Hepatocyte (in vitro differentiated cells): ENCODE results near the gene AMFR. TPM values are rescaled to one million over a fixed set of nuclear protein-coding genes. Genes with fewer than 3 reads are reported as not detected.

Experiments
- DNase-seq: peaks from one replicate; pipeline ENCODE4 v3.0.0-alpha.2; 2016; ENCODE audit warnings: low spot score
- H2AFZ ChIP-seq: fragments of 200-600 bp; sonication (generic); 2 replicates; pipeline ENCODE4 v1.6.0; 2016; ENCODE audit warnings: antibody characterized with exemption, mild to moderate bottlenecking
- H3K27ac ChIP-seq: fragments of 200-600 bp; sonication (generic); 2 replicates; pipeline ENCODE4 v1.5.1; 2016; ENCODE audit warnings: mild to moderate bottlenecking
- H3K27me3 ChIP-seq: fragments of 200-600 bp; sonication (generic); 2 replicates; pipeline ENCODE4 v1.6.1; 2016
- H3K36me3 ChIP-seq: fragments of 200-600 bp; sonication (generic); replicated peaks from 2 replicates; pipeline ENCODE4 v1.5.1; 2016; ENCODE audit warnings: low read depth; ENCODE audit not compliant: insufficient read depth
- H3K4me1 ChIP-seq: fragments of 200-600 bp; sonication (generic); 2 replicates; pipeline ENCODE4 v1.5.1; 2016; ENCODE audit warnings: mild to moderate bottlenecking, moderate library complexity; ENCODE audit not compliant: insufficient read depth
- H3K4me2 ChIP-seq: fragments of 200-600 bp; sonication (generic); 2 replicates; pipeline ENCODE4 v1.6.0; 2016
- H3K4me3 ChIP-seq: fragments of 200-600 bp; sonication (generic); 2 replicates; pipeline ENCODE4 v1.5.1; 2016; ENCODE audit warnings: mild to moderate bottlenecking
- H3K79me2 ChIP-seq: fragments of 200-600 bp; sonication (generic); 2 replicates; pipeline ENCODE4 v1.6.0; 2017; ENCODE audit warnings: mild to moderate bottlenecking
- H3K9me2 ChIP-seq: fragments of 200-600 bp; sonication (generic); replicated peaks from 2 replicates; pipeline ENCODE4 v1.6.0; 2017; ENCODE audit warnings: mild to moderate bottlenecking; ENCODE audit not compliant: insufficient read depth
- H3K9me3 ChIP-seq: fragments of 200-600 bp; sonication (generic); 2 replicates; pipeline ENCODE4 v1.5.1; 2016; ENCODE audit warnings: low read depth, mild to moderate bottlenecking
- H4K20me1 ChIP-seq: fragments of 200-600 bp; sonication (generic); 2 replicates; pipeline ENCODE4 v1.6.0; 2016; ENCODE audit warnings: mild to moderate bottlenecking; ENCODE audit not compliant: insufficient read depth, poor library complexity, severe bottlenecking
- CTCF ChIP-seq: fragments of 200-600 bp; sonication (generic); IDR thresholded peaks from 2 replicates; pipeline ENCODE4 v1.5.1; 2016; ENCODE audit warnings: antibody characterized with exemption, mild to moderate bottlenecking; ENCODE audit not compliant: poor library complexity
- EZH2 ChIP-seq: fragments of 200-600 bp; sonication (generic); IDR thresholded peaks from 2 replicates; pipeline ENCODE4 v1.6.1; 2016; ENCODE audit warnings: antibody characterized with exemption, mild to moderate bottlenecking, borderline replicate concordance
- EZH2phosphoT487 ChIP-seq: fragments of 200-600 bp; sonication (generic); IDR thresholded peaks from one replicate; pipeline ENCODE4 v1.6.1; 2018; ENCODE audit warnings: antibody characterized with exemption, mild to moderate bottlenecking, low read depth, moderate library complexity; ENCODE audit not compliant: unreplicated experiment, severe bottlenecking
- WGBS: methylation state at CpG from one replicate; pipeline ENCODE4 v1.1.6; 2016; ENCODE audit warnings: low lambda C conversion rate; ENCODE audit errors: missing lambda C conversion rate; 5-methylcytosine and 5-hydroxymethylcytosine counted together
- polyA plus RNA-seq: library from polyadenylated mRNA; unstranded; fragments of >200 nt; fragmentation: Nextera tagmentation; extraction: Ambion mirVana; gene quantifications from 2 replicates; pipeline ENCODE4 v1.2.1, GENCODE V29; 2016
- total RNA-seq: library from RNA; depleted of rRNA; stranded (reverse); fragments of >200 nt; gene quantifications from 2 replicates; pipeline ENCODE4 v1.2.3, GENCODE V29; 2014

Gene AMFR
- total and polyA plus RNA-seq, 2 experiments from 2014 or later, result 67.2 to 135 TPM

GRCh38 chr16:56328276-56329022 is 96.9 kb downstream of the AMFR start:
- H3K27ac ChIP-seq, result no peak overlapping the region
- no peak overlapping the region for H3K4me2 ChIP-seq
- no peak for TF ChIP-seq CTCF
- TF ChIP-seq EZH2, result no peak
- TF ChIP-seq EZH2phosphoT487, result no peak
- 95% methylated on average over 22 of the region's 22 CpGs for WGBS
- H3K27me3 ChIP-seq, result no peaks in the 10 kb centered on the region
- no peak overlapping the region for H3K4me3 ChIP-seq
- no peaks in the 10 kb centered on the region for H4K20me1 ChIP-seq
- H3K4me1 ChIP-seq, result no peaks in the 10 kb centered on the region
- H2AFZ ChIP-seq, result no peak overlapping the region
- H3K9me2 ChIP-seq, result no peaks in the 10 kb centered on the region
- DNase-seq, result no peak
- no peaks in the 10 kb centered on the region for H3K79me2 ChIP-seq
- H3K36me3 ChIP-seq, result no peaks in the 10 kb centered on the region
- no peaks in the 10 kb centered on the region for H3K9me3 ChIP-seq

GRCh38 chr16:56327929-56328258 is 97.5 kb downstream of the AMFR start:
- Histone ChIP-seq H3K4me3 (no peak overlapping the region), H3K4me1 (no peaks in the 10 kb centered on the region), H2AFZ (no peak overlapping the region), H3K9me3 (no peaks in the 10 kb centered on the region), H3K4me2 (no peak overlapping the region), H3K27me3 (no peaks in the 10 kb centered on the region), H3K79me2 (no peaks in the 10 kb centered on the region), H4K20me1 (no peaks in the 10 kb centered on the region), H3K9me2 (no peaks in the 10 kb centered on the region), H3K36me3 (no peaks in the 10 kb centered on the region), H3K27ac (no peak overlapping the region)
- no peak for DNase-seq
- TF ChIP-seq CTCF, result no peak
- no peak for TF ChIP-seq EZH2phosphoT487
- no peak for TF ChIP-seq EZH2
- WGBS, result 90% methylated on average over 6 of the region's 6 CpGs

GRCh38 chr16:56327071-56327928 is 98.0 kb downstream of the AMFR start:
- Histone ChIP-seq H3K27me3 (no peaks in the 10 kb centered on the region), H3K27ac (no peak overlapping the region), H3K36me3 (no peaks in the 10 kb centered on the region), H3K4me1 (no peaks in the 10 kb centered on the region), H4K20me1 (no peaks in the 10 kb centered on the region), H3K4me2 (no peak overlapping the region), H2AFZ (no peak overlapping the region), H3K4me3 (no peak overlapping the region), H3K9me3 (no peaks in the 10 kb centered on the region), H3K79me2 (no peaks in the 10 kb centered on the region), H3K9me2 (no peaks in the 10 kb centered on the region)
- WGBS, result 93% methylated on average over 18 of the region's 18 CpGs
- no peak for DNase-seq
- TF ChIP-seq EZH2 (no peak), EZH2phosphoT487 (no peak), CTCF (no peak)
